Renal pelvis (tissue), 4 donors: ENCODE measurements around the gene U2AF1L4. TPM values are rescaled to one million over a fixed set of nuclear protein-coding genes. Genes with fewer than 3 reads are reported as not detected.
"Not testable (repeated sequence)": the region's sequence is repeated elsewhere in the genome, so short reads cannot be mapped to it uniquely, and the experiment has no call there.

Source experiments
- DNase-seq: peaks from one replicate; pipeline ENCODE4 v3.0.0-alpha.2; 2013
- polyA plus RNA-seq, 3 donors: library from polyadenylated mRNA; unstranded; fragments of 120-200 nt; gene quantifications; one replicate each; pipeline ENCODE4 v1.2.1, GENCODE V29; 2013; ENCODE audit not compliant: insufficient read length in 3 of 3

Gene U2AF1L4
- polyA plus RNA-seq, 3 donors = 18.0 to 21.7 (median 19.3) TPM

DNA sequence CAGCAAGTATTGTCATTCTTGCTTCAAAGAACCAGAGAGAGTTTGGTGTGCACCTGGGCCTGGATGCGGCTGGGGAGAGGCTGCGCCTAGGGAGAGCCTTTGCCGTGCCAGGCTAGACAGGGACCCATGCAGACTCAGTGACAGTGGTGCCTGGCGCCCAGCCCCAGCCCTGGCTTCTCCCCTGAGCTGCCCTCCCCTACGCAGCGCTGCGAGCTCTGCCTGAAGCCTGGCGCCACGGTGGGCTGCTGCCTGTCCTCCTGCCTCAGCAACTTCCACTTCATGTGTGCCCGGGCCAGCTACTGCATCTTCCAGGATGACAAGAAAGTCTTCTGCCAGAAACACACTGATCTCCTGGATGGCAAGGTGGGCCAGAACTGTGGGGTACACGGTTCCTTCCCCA lies 15.5 kb downstream of the U2AF1L4 start:
- DNase-seq = no peak

DNA sequence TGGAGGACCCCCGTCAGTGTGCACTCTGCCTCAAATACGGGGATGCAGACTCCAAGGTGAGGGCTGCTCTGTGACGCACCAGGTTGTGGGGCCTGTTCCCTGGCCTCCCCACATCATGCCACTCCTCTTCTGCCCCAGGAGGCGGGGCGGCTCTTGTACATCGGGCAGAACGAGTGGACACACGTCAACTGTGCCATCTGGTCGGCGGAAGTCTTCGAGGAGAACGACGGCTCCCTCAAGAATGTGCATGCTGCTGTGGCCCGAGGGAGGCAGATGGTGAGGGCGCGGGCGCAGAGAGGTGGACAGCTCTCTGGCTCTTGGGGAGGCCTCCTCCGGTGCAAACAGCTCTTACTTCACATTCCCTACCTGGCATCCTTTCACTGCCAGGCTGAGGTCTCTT lies 16.2 kb downstream of the U2AF1L4 start:
- DNase-seq = no peak

GRCh38 chr19:35727956-35728706 lies 17.1 kb downstream of the U2AF1L4 start:
- no peak for DNase-seq

GRCh38 chr19:35727053-35727955 lies 17.9 kb downstream of the U2AF1L4 start:
- no peak for DNase-seq

- DNase-seq = no peak
Observed at GRCh38 chr19:35725216-35725861, 19.9 kb downstream of the U2AF1L4 start.

DNA sequence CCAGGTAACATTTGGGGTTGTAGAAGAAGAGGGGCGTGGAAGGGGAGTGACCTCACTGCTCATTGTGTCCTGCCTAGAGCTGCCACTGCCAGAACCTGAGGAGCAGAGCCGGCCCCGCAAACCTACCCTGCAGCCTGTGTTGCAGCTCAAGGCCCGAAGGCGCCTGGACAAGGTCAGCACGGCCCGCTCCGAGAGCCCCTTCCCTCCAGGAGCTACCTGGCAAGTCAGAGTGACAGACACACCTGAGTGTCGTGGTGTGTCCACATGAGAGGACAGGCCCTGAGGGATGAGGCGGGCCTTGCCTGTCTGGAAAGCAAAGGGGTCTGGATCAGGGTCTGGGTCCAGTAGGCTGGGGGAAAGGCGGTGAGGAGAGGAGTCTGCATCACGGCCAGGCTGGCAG lies 20.7 kb downstream of the U2AF1L4 start:
- no peak for DNase-seq

DNA sequence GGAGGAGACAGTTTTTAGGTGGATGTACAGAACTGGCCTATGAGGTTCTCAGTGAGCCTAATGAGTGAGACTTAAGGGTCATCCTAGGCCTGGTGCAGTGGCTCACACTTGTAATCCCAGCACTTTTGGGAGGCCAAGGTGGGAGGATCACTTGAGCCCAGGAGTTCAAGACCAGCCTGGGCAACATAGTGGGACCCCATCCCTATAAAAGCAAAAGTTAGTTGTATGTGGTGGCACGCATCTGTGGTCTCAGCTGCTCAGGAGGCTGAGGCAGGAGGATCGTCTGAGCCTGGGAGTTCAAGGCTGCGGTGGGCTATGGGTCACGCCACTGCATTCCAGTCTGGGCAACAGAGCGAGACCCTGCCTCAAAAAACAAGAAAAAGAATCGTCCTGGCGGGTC lies 21.1 kb downstream of the U2AF1L4 start:
- DNase-seq = not testable (repeated sequence)

GRCh38 chr19:35723671-35724070 lies 21.5 kb downstream of the U2AF1L4 start:
- DNase-seq = no peak

GRCh38 chr19:35722897-35723296 lies 22.3 kb downstream of the U2AF1L4 start:
- no peak for DNase-seq

- no peak for DNase-seq
Observed at GRCh38 chr19:35722461-35722860, 22.8 kb downstream of the U2AF1L4 start.

GRCh38 chr19:35721374-35721773 lies 23.8 kb downstream of the U2AF1L4 start:
- no peak for DNase-seq

DNA sequence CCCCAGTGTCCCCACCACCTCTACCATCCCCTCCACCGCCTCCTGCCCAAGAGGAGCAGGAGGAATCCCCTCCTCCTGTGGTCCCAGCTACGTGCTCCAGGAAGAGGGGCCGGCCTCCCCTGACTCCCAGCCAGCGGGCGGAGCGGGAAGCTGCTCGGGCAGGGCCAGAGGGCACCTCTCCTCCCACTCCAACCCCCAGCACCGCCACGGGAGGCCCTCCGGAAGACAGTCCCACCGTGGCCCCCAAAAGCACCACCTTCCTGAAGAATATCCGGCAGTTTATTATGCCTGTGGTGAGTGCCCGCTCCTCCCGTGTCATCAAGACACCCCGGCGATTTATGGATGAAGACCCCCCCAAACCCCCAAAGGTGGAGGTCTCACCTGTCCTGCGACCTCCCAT lies 24.6 kb downstream of the U2AF1L4 start:
- DNase-seq = no peak

- DNase-seq = no peak
Observed at GRCh38 chr19:35720163-35720524, 25.1 kb downstream of the U2AF1L4 start.

DNA sequence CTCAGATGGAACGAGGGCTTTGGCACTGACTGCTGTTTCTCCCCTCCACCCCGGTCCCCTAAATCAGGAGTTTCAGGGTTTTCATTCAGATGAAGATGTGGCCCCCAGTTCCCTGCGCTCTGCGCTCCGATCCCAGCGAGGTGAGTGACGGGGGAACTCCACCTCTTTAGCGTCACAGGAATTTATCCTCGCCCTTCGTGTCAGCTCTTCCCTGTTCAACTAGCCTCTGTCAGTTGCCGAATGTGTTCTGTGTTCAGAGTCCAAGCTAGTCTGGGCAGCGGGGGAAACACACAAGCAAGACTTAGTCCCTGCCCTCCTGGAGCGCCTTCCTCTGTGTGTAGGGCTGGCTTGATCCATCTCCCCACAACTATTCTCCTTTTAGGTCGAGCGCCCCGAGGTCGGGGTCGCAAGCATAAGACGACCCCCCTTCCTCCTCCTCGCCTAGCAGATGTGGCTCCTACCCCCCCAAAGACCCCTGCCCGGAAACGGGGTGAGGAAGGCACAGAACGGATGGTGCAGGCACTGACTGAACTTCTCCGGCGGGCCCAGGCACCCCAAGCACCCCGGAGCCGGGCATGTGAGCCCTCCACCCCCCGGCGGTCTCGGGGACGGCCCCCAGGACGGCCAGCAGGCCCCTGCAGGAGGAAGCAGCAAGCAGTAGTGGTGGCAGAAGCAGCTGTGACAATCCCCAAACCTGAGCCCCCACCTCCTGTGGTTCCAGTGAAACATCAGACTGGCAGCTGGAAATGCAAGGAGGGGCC lies 25.6 kb downstream of the U2AF1L4 start:
- no peak for DNase-seq

GRCh38 chr19:35718345-35719041 lies 26.7 kb downstream of the U2AF1L4 start:
- DNase-seq = no peak

DNA sequence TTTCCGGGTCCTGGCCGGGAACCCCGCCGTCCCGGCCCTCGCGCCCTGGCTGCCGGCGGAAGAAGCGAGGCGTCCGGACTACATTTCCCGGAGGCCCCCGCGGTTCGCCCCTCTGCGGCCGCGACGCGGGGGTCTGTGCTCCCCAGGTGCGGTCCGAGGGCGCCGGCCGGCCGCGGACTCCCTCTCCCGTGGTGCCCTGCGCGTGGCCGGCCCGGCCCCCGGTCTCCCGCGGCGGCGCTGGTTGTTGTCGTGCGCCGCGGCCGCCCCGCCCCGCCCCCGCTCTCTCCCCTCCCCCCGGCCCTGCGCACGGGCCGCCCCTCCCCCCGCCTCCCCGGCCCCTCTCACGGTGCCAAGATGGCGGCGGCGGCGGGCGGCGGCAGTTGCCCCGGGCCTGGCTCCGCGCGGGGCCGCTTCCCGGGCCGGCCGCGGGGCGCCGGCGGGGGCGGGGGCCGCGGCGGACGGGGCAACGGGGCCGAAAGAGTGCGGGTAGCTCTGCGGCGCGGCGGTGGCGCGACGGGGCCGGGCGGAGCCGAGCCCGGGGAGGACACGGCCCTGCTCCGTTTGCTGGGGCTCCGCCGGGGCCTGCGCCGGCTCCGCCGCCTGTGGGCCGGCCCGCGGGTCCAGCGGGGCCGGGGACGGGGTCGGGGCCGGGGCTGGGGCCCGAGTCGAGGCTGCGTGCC lies 27.4 kb downstream of the U2AF1L4 start, which contains the start of gene KMT2B:
KMT2B (plus strand) TSS at position 339 of the 680 bp plus-strand sequence; CDS start at position 355, 16 bp downstream.
- peak; percentile 95 for DNase-seq

DNA sequence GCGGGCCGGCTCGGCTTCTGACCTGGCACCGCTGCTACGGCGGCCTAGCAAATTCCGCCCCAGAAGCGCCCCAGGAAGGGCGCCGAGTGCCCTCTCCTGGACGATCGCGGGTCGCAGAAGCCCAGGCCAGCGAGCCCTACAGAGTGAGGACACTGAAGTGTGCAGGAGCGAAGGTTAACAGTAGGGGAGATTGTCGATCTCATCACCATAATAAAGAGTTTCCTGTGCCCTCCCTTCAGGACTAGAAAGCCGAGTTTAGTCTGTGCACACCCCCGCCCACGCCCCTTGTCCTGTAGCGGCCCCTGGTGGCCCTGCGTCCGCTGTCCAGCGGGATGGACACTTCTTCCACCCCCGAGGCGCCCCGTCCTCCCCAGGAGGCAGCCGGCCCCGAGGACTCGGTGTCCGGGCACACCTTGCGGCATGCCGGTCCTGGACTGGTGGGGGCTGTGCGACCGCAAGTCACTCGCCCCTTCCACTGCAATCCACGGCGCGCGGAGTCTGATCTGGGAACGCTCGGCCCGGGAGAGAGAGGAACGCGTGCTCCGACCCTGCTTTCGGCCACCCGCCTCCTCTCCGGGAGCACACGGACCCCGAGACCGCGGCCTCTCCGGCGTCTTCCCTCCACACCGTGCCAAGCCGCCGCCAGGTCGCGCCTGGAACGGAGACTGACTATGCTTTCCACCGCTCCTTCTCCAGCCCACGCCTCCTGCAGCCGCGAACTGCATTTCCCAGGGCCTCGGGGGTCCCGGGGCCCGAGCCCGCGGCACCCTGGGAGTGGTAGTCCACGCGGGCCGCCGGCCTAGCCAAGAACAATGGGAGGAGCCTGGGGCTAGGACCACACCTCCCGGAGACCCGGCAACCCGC lies 28.2 kb downstream of the U2AF1L4 start:
- peak; percentile 83 for DNase-seq

- peak; percentile 41 for DNase-seq
Observed at GRCh38 chr19:35715981-35716800, 29.0 kb downstream of the U2AF1L4 start.
